ENCODE data around the gene DSCAML1. TPM values are rescaled to one million over a fixed set of nuclear protein-coding genes. Genes with fewer than 3 reads are reported as not detected.

The DSCAML1 gene
- total RNA-seq, 4 donors from 2014 or later, result 0.54 to 1.8 (median 0.99) TPM

GRCh38 chr11:117684731-117685130 is 112.3 kb downstream of the DSCAML1 start:
- H3K4me3 ChIP-seq (replicated peaks in 1 of 3), result no peak overlapping the region
- 72 to 84% methylated on average over 4 of the region's 4 CpGs for WGBS, 2 donors
- H3K36me3 ChIP-seq, result no peaks in the 10 kb centered on the region
- intact Hi-C loops (cut with DNase I), result no loop called here
- no peaks in the 10 kb centered on the region for H3K27me3 ChIP-seq
- H3K9me3 ChIP-seq, result no peaks in the 10 kb centered on the region
- TF ChIP-seq POLR2A (IDR thresholded peaks at IDR 0.05), result no peak
- TF ChIP-seq, protein P1, sequence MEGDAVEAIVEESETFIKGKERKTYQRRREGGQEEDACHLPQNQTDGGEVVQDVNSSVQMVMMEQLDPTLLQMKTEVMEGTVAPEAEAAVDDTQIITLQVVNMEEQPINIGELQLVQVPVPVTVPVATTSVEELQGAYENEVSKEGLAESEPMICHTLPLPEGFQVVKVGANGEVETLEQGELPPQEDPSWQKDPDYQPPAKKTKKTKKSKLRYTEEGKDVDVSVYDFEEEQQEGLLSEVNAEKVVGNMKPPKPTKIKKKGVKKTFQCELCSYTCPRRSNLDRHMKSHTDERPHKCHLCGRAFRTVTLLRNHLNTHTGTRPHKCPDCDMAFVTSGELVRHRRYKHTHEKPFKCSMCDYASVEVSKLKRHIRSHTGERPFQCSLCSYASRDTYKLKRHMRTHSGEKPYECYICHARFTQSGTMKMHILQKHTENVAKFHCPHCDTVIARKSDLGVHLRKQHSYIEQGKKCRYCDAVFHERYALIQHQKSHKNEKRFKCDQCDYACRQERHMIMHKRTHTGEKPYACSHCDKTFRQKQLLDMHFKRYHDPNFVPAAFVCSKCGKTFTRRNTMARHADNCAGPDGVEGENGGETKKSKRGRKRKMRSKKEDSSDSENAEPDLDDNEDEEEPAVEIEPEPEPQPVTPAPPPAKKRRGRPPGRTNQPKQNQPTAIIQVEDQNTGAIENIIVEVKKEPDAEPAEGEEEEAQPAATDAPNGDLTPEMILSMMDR (IDR thresholded peaks at IDR 0.05), result no peak
- H3K4me1 ChIP-seq, result no peaks in the 10 kb centered on the region
- no peak for DNase-seq
- H3K27ac ChIP-seq, result no peak overlapping the region

GRCh38 chr11:117684111-117684510 is 112.9 kb downstream of the DSCAML1 start:
- no peak for TF ChIP-seq POLR2A (IDR thresholded peaks at IDR 0.05)
- TF ChIP-seq, protein P1 (IDR thresholded peaks at IDR 0.05), result no peak
- Histone ChIP-seq H3K36me3 (no peaks in the 10 kb centered on the region), H3K27ac (no peak overlapping the region), H3K4me3 (replicated peaks in 1 of 3) (no peak overlapping the region), H3K4me1 (no peaks in the 10 kb centered on the region), H3K9me3 (no peaks in the 10 kb centered on the region), H3K27me3 (no peaks in the 10 kb centered on the region)
- DNase-seq, result no peak
- intact Hi-C loops (cut with DNase I), result no loop called here
- 77 to 82% methylated on average over 3 of the region's 3 CpGs for WGBS, 2 donors

DNA sequence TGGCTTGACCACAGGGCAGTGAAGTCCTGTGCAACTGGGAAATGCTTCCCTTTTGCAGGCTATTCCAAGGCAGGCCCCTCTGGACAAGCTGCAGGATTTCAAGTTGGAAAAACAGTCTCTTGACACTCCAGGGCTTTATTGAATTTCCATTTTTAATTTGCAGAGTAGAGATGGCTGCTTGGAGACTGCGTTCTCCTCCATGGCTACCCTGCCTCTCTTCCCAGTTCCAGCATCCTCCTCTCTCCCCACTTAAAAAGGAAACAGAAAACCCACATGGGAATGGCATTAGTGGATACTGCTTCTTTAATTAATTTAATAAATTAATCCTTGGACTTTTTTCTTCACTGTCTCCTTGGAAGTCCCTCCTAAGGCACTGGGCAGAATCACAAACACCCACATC is 115.6 kb downstream of the DSCAML1 start:
- intact Hi-C loops (cut with DNase I), result no loop called here
- WGBS, 2 donors, result 87 to 90% methylated on average over 1 of the region's 1 CpG

DNA sequence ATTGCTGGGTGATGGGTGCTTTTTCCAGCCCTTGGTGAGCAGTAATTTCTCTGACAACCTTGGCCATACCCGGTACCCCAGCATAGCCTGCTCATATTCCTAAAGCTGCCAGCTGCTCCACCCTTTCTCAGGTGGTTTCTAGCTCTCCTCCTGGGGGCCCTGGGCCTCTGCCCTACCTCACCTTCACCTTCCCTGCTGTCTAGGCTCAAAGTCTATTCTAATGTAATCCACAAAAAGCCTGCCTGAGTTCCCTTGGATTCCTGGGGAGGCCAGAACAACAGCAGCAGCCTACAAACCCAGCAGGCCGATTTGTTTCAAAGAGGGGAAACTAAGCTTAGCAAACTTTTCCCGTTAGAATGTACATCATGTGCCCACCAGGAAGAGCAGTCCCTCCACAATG is 117.6 kb downstream of the DSCAML1 start:
- no peak overlapping the region for H3K4me3 ChIP-seq (replicated peaks in 1 of 3)
- intact Hi-C loops (cut with DNase I), result no loop called here
- no peaks in the 10 kb centered on the region for H3K36me3 ChIP-seq
- DNase-seq, result no peak
- no peak overlapping the region for H3K27ac ChIP-seq
- TF ChIP-seq, protein P1 (IDR thresholded peaks at IDR 0.05), result no peak
- no peak for TF ChIP-seq POLR2A (IDR thresholded peaks at IDR 0.05)
- no peaks in the 10 kb centered on the region for H3K27me3 ChIP-seq
- H3K9me3 ChIP-seq, result no peaks in the 10 kb centered on the region
- H3K4me1 ChIP-seq, result no peaks in the 10 kb centered on the region
- 91 to 94% methylated on average over 3 of the region's 3 CpGs for WGBS, 2 donors

More for the DNA sequence above, 115.6 kb downstream of the DSCAML1 start:
- Histone ChIP-seq H3K36me3 (no peaks in the 10 kb centered on the region), H3K27me3 (no peaks in the 10 kb centered on the region), H3K4me1 (no peaks in the 10 kb centered on the region), H3K9me3 (no peaks in the 10 kb centered on the region), H3K4me3 (replicated peaks in 1 of 3) (no peak overlapping the region), H3K27ac (no peak overlapping the region)
- TF ChIP-seq POLR2A (IDR thresholded peaks at IDR 0.05), result no peak
- TF ChIP-seq, protein P1 (IDR thresholded peaks at IDR 0.05), result no peak
- DNase-seq, result no peak

GRCh38 chr11:117678658-117679406 is 118.2 kb downstream of the DSCAML1 start:
- H3K4me1 ChIP-seq, result no peaks in the 10 kb centered on the region
- H3K9me3 ChIP-seq, result no peaks in the 10 kb centered on the region
- TF ChIP-seq, protein P1 (IDR thresholded peaks at IDR 0.05), result no peak
- TF ChIP-seq POLR2A (IDR thresholded peaks at IDR 0.05), result no peak
- 86 to 91% methylated on average over 11 to 18 of the region's 18 CpGs for WGBS, 2 donors
- intact Hi-C loops (cut with DNase I), result no loop called here
- no peak overlapping the region for H3K27ac ChIP-seq
- no peaks in the 10 kb centered on the region for H3K36me3 ChIP-seq
- H3K4me3 ChIP-seq (replicated peaks in 1 of 3), result no peak overlapping the region
- DNase-seq, result no peak
- H3K27me3 ChIP-seq, result no peaks in the 10 kb centered on the region
